ENCODE data around the gene IKZF1. TPM values are rescaled to one million over a fixed set of nuclear protein-coding genes. Genes with fewer than 3 reads are reported as not detected.

Gene IKZF1
- total and polyA plus RNA-seq, 2 of the 4 experiments (the other 2 are of a cell fraction): not detected

DNA sequence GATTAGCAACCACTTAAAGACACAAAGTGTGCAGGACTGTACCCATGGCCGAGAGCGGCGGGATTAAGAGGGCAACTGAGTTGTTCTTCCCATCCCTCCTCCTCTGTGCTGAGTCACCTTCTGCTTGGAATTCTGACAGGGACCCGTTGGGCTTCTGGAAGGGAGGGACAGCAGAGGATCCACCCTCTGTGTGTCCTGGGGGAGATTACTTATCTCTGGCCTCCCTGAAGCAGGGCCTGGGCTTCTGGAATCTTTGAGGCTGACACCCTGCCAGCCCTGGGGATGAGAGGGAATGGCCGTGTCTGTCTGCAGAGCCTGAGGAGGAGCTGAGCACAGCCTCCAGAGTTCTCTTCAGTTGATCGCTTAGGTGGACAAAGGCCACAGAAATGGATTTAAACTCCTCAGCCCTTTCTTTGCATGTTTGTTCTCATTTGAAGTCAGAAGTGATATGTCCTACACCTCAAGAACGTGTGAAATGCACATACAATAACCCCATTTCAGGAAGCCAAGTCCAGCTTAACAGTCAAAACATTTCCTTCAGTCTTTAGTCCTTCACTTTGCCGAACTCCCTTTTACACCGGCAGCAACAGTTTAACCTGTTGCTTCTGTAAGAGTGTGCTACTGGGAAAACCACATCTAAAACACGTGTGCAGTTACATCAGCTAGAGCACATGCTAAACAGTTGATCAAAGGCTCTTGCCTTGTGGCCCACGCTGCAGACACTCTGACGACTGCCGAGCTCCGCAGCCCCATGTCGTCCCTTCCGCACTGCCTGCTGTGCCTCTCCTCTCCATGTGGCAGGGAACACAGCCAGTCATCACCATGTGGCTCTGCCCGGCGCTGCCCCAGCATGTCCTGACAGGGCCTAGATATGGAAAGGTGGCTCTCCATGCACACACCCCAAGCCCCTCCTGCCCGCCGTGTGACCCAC lies 55.7 kb downstream of the IKZF1 start:
- Histone ChIP-seq H2AFZ (replicated peaks; ENCODE audit: low read length, poor library complexity) (no peak overlapping the region), H3K27ac (ENCODE audit: insufficient read depth, low read length) (no peak overlapping the region), H2AK9ac (replicated peaks; ENCODE audit: low read depth, low read length, poor library complexity) (no peak overlapping the region), H3K9me1 (ENCODE audit: insufficient read depth, low read length) (no peaks in the 10 kb centered on the region), H3K4me1 (ENCODE audit: control insufficient read depth, insufficient read depth, low read length) (no peaks in the 10 kb centered on the region), H3K14ac (replicated peaks; ENCODE audit: low read depth, low read length) (no peak overlapping the region), H3K4ac (ENCODE audit: low read depth, low read length) (no peak overlapping the region), H2BK20ac (ENCODE audit: low read depth, low read length) (no peak overlapping the region), H3K79me1 (ENCODE audit: low read depth in 1 of 2, low read length in 2 of 2) (no peaks in the 10 kb centered on the region), H3K4me2 (ENCODE audit: low read depth, low read length) (no peak overlapping the region), H2BK5ac (ENCODE audit: low read depth, low read length, poor library complexity, severe bottlenecking) (no peak overlapping the region), H3K56ac (ENCODE audit: extremely low read depth, insufficient read depth, low read length) (no peak overlapping the region), H3K18ac (ENCODE audit: low read depth, low read length) (no peak overlapping the region), H2AK5ac (ENCODE audit: low read depth, low read length) (no peak overlapping the region), H3K9me3 (ENCODE audit: control insufficient read depth, insufficient read depth, low read length) (no peaks in the 10 kb centered on the region), H3K4me3 (ENCODE audit: insufficient read depth, low read depth, low read length) (no peak overlapping the region), H2BK120ac (ENCODE audit: low read depth, low read length) (no peak overlapping the region), H4K91ac (ENCODE audit: insufficient read depth, low read depth, low read length) (no peak overlapping the region), H4K20me1 (ENCODE audit: insufficient read depth, low read length) (no peaks in the 10 kb centered on the region), H3K27me3 (ENCODE audit: control insufficient read depth, insufficient read depth, low read length) (no peaks in the 10 kb centered on the region; the same call in 1 of the 2 replicates), H4K5ac (ENCODE audit: low read depth, low read length) (no peak overlapping the region), H3K23ac (ENCODE audit: low read depth, low read length) (no peak overlapping the region), H3K9ac (ENCODE audit: low read depth, low read length) (no peak overlapping the region), H3K36me3 (ENCODE audit: control insufficient read depth, insufficient read depth, low read length) (no peaks in the 10 kb centered on the region), H2BK15ac (ENCODE audit: low read depth, low read length) (no peak overlapping the region), H4K8ac (ENCODE audit: low read depth in 2 of 2, low read length in 2 of 2) (no peak overlapping the region)
- ChIA-PET POLR2A (ENCODE audit: unreplicated experiment) (no interaction called here), CTCF (interaction anchor here (1.4 kb wide), 1 partner anchor 61 kb away, joined by 3 read pairs; no protein-coding TSS in a partner anchor)
- dilution Hi-C loops (cut with HindIII; ENCODE audit: low sequenced_read_pairs, unreplicated experiment) (no loop called here), in situ Hi-C loops (cut with MboI; ENCODE audit: low sequenced_read_pairs) (no loop called here), intact Hi-C loops (cut with micrococcal nuclease) (no loop called here)
- ATAC-seq (ENCODE audit: low read depth): no peak
- DNase-seq: no peak
- 71% methylated on average over 6 of the region's 20 CpGs; no CpG with 5 or more reads in 1 of the 2 experiments for WGBS, 2 experiments (ENCODE audit: extremely low coverage in 2 of 2, insufficient read length in 1 of 2)
- BruUV-seq (replicated peaks): no TSS peak
- no peak for TF ChIP-seq NFE2L2 (IDR thresholded peaks at IDR 0.05; ENCODE audit: low read depth, low read length)
- no peak for TF ChIP-seq CHD1 (IDR thresholded peaks at IDR 0.05; ENCODE audit: low read depth, low read length)
- TF ChIP-seq SMC3 (IDR thresholded peaks at IDR 0.05; ENCODE audit: low read depth, low read length): no peak
- no peak for TF ChIP-seq RCOR1 (IDR thresholded peaks at IDR 0.05; ENCODE audit: insufficient replicate concordance, low read length)
- TF ChIP-seq FOS (IDR thresholded peaks at IDR 0.05; ENCODE audit: low read depth, low read length): no peak
- TF ChIP-seq RAD21 (IDR thresholded peaks at IDR 0.05; ENCODE audit: low read length): no peak
- TF ChIP-seq, protein P1, sequence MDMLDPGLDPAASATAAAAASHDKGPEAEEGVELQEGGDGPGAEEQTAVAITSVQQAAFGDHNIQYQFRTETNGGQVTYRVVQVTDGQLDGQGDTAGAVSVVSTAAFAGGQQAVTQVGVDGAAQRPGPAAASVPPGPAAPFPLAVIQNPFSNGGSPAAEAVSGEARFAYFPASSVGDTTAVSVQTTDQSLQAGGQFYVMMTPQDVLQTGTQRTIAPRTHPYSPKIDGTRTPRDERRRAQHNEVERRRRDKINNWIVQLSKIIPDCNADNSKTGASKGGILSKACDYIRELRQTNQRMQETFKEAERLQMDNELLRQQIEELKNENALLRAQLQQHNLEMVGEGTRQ (IDR thresholded peaks at IDR 0.05; ENCODE audit: low read depth, low read length): no peak
- TF ChIP-seq RFX5 (IDR thresholded peaks at IDR 0.05; ENCODE audit: low read depth, low read length): no peak
- TF ChIP-seq POLR2A (IDR thresholded peaks at IDR 0.05; ENCODE audit: low read depth, low read length): no peak
- TF ChIP-seq MAFK (IDR thresholded peaks at IDR 0.05; ENCODE audit: low read depth, low read length): no peak
- no peak for TF ChIP-seq BHLHE40 (IDR thresholded peaks at IDR 0.05; ENCODE audit: low read depth, low read length)
- TF ChIP-seq, protein P2, sequence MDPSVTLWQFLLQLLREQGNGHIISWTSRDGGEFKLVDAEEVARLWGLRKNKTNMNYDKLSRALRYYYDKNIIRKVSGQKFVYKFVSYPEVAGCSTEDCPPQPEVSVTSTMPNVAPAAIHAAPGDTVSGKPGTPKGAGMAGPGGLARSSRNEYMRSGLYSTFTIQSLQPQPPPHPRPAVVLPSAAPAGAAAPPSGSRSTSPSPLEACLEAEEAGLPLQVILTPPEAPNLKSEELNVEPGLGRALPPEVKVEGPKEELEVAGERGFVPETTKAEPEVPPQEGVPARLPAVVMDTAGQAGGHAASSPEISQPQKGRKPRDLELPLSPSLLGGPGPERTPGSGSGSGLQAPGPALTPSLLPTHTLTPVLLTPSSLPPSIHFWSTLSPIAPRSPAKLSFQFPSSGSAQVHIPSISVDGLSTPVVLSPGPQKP (IDR thresholded peaks at IDR 0.05; ENCODE audit: borderline replicate concordance, low read depth, low read length): no peak
- TF ChIP-seq CEBPB (IDR thresholded peaks at IDR 0.05; ENCODE audit: low read depth, low read length): no peak
- TF ChIP-seq MAZ (IDR thresholded peaks at IDR 0.05; ENCODE audit: borderline replicate concordance, low read depth, low read length): no peak
- no peak for TF ChIP-seq MXI1 (IDR thresholded peaks at IDR 0.05; ENCODE audit: borderline replicate concordance, low read depth, low read length)
